Gastrocnemius medialis (tissue), 4 donors: Measurements from ENCODE around the gene MYBPC3.

Source experiments
- POLR2A ChIP-seq, 2 donors: fragments of 450-650 bp; IDR thresholded peaks; one replicate each; pipeline ENCODE4 v1.6.1; 2017; ENCODE audit warnings: antibody characterized with exemption in 2 of 2, mild to moderate bottlenecking in 2 of 2, moderate library complexity in 2 of 2
- TF ChIP-seq, protein P1 (sequence below), 5 experiments: fragments of 450-650 bp in 3 of 5; fragments of 200-600 bp in 2 of 5; sonication (generic) in 2 of 5; IDR thresholded peaks in 4 of 5; conservative IDR thresholded peaks in 1 of 5; 1 replicate in 4 of 5; 2 replicates in 1 of 5; pipeline ENCODE4 v1.5.1; 2016 to 2019; ENCODE audit warnings: antibody characterized with exemption in 5 of 5, mild to moderate bottlenecking in 3 of 5, moderate library complexity in 3 of 5

DNA sequence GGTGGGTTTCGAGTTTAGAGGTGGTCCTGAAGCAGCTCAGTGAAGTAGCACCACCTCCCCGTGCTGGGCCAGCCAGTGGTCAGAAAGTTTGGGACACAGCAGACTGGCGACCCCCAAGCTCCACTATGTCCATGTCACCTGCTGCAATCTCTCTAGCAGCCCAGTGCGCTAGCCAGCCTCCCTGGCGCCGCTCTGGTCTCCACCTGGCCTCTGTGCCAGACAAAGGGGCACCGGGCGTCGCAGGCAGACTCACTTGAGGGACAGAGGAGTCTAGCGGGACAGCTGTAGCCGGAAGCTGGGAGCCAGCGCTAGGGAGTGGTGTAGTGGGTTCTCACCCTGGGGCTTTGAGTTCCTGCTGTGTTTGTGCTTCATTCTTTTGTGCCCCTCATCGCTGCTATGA is 25.5 kb downstream of the MYBPC3 start:
- TF ChIP-seq POLR2A (IDR thresholded peaks at IDR 0.05): no peak
- TF ChIP-seq, protein P1, sequence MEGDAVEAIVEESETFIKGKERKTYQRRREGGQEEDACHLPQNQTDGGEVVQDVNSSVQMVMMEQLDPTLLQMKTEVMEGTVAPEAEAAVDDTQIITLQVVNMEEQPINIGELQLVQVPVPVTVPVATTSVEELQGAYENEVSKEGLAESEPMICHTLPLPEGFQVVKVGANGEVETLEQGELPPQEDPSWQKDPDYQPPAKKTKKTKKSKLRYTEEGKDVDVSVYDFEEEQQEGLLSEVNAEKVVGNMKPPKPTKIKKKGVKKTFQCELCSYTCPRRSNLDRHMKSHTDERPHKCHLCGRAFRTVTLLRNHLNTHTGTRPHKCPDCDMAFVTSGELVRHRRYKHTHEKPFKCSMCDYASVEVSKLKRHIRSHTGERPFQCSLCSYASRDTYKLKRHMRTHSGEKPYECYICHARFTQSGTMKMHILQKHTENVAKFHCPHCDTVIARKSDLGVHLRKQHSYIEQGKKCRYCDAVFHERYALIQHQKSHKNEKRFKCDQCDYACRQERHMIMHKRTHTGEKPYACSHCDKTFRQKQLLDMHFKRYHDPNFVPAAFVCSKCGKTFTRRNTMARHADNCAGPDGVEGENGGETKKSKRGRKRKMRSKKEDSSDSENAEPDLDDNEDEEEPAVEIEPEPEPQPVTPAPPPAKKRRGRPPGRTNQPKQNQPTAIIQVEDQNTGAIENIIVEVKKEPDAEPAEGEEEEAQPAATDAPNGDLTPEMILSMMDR (IDR thresholded peaks at IDR 0.05 in 4 of 5, conservative IDR thresholded peaks at IDR 0.05 in 1 of 5): no peak
